ENCODE measurements around the gene ZBTB21. TPM values are rescaled to one million over a fixed set of nuclear protein-coding genes. Genes with fewer than 3 reads are reported as not detected.

Gene ZBTB21
- total and polyA plus RNA-seq, 2 of the 8 experiments (the other 6 are each of a cell fraction or from before 2014, with no cell fraction given): 3.9 to 17.8 TPM

DNA sequence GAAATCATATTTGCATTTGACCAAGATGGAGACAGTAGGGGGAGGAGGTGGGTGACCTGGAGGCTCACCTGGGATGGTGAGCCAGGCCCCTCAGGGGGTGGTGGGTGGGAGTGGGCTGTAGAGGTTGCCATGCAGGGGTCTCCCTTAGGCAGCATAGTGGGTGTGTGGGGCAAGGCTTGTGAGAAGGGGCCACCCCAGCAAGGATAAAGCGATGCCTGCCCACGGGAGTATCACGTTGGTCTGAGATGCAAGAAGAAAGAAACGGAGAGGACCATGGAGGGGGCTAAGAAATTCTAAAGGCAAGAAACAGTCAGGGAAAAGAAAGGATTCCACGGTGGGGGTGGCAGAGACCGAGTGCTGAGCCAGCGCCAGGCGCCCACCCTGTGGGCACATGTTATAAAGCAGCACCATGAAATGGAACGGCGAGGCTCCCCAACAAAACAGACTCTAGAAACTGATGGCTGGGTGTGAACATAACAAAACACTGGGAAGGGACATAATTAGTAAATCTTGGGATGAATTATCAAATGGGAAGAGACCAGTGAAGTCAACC lies 44.6 kb downstream of the ZBTB21 start:
- no peak overlapping the region for H3K27ac ChIP-seq (ENCODE audit: low read depth, low read length)
- H3K56ac ChIP-seq (replicated peaks; ENCODE audit: insufficient read length, low read depth, low read length): no peak overlapping the region
- H3K23ac ChIP-seq (ENCODE audit: insufficient read length): no peak overlapping the region
- H3K27me3 ChIP-seq (replicated peaks in 1 of 4; ENCODE audit: control insufficient read depth in 3 of 4, extremely low read depth in 1 of 4, insufficient read depth in 3 of 4, low read length in 3 of 4): no peaks in the 10 kb centered on the region
- no peaks in the 10 kb centered on the region for H3K79me2 ChIP-seq (ENCODE audit: control insufficient read depth in 1 of 2, insufficient read depth in 2 of 2, low read length in 2 of 2)
- no peak overlapping the region for H3K4me2 ChIP-seq (ENCODE audit: insufficient read depth in 1 of 2, low read depth in 2 of 2, low read length in 2 of 2)
- H2AFZ ChIP-seq (ENCODE audit: low read length): no peak overlapping the region
- H3K23me2 ChIP-seq (ENCODE audit: low read depth, low read length): no peaks in the 10 kb centered on the region
- FAIRE-seq (no peak), DNase-seq (ENCODE audit: low read depth in 1 of 2, low spot score in 2 of 2) (no peak)
- no peak overlapping the region for H3K9ac ChIP-seq (replicated peaks in 1 of 4; ENCODE audit: extremely low read depth in 1 of 4, low read depth in 3 of 4, low read length in 3 of 4)
- no peak overlapping the region for H4K91ac ChIP-seq (replicated peaks; ENCODE audit: insufficient read length, low read length)
- H3K36me3 ChIP-seq (ENCODE audit: control insufficient read depth in 2 of 4, insufficient read depth in 4 of 4, low read length in 3 of 4): no peaks in the 10 kb centered on the region
- ChIA-PET CTCF (ENCODE audit: partially characterized antibody) (interaction anchor here (1.2 to 1.3 kb wide), 2 partner anchors 13 to 79 kb away, joined by 3 read pairs; no protein-coding TSS in a partner anchor), POLR2A (ENCODE audit: partially characterized antibody) (no interaction called here)
- no peak overlapping the region; the same call in 1 of the 2 replicates for H4K8ac ChIP-seq (ENCODE audit: extremely low read depth, insufficient read depth, low read length)
- no peak overlapping the region for H4K5ac ChIP-seq (ENCODE audit: insufficient read length, low read depth, low read length)
- H3K4me3 ChIP-seq (ENCODE audit: extremely low read depth in 1 of 4, insufficient read depth in 2 of 4, low read depth in 3 of 4, low read length in 4 of 4): no peak overlapping the region
- H3K4me1 ChIP-seq (replicated peaks in 1 of 4; ENCODE audit: control insufficient read depth in 3 of 4, insufficient read depth in 4 of 4, low read length in 3 of 4): peaks cover 1 to 10% (median 3%) of the 10 kb centered on the region in 4 experiments; a peak in 6 of 7 replicates
- no peak overlapping the region for H2AK5ac ChIP-seq (ENCODE audit: low read depth, low read length)
- H4K20me1 ChIP-seq (replicated peaks in 1 of 2; ENCODE audit: control insufficient read depth in 1 of 2, insufficient read depth in 2 of 2, low read length in 2 of 2): no peaks in the 10 kb centered on the region
- no peaks in the 10 kb centered on the region for H3K79me1 ChIP-seq (ENCODE audit: low read depth, low read length)
- H3K18ac ChIP-seq (ENCODE audit: extremely low read depth, low read length): no peak overlapping the region
- no peak overlapping the region for H2BK120ac ChIP-seq (replicated peaks; ENCODE audit: low read depth, low read length)
- WGBS, 2 experiments (ENCODE audit: extremely low coverage in 1 of 2, insufficient coverage in 1 of 2, insufficient read length in 1 of 2, insufficient replicate concordance in 2 of 2, low coverage in 1 of 2, low lambda C conversion rate in 2 of 2, missing lambda C conversion rate in 1 of 2): 90% methylated on average over 10 of the region's 10 CpGs; no CpG with 5 or more reads in 1 of the 2 experiments
- no peak overlapping the region for H3K14ac ChIP-seq (ENCODE audit: insufficient read length)
- no peak overlapping the region for H2BK12ac ChIP-seq (ENCODE audit: low read depth, low read length)
- no peak overlapping the region for H2BK20ac ChIP-seq (ENCODE audit: low read length)
- no peak overlapping the region for H2BK5ac ChIP-seq (ENCODE audit: low read depth, low read length)
- no peak overlapping the region for H2BK15ac ChIP-seq (ENCODE audit: low read length)
- no peak overlapping the region for H3K4ac ChIP-seq (replicated peaks; ENCODE audit: insufficient read length, low read depth, low read length)
- no peaks in the 10 kb centered on the region for H3K9me3 ChIP-seq (ENCODE audit: insufficient read depth in 2 of 2, low read depth in 1 of 2, low read length in 1 of 2)
- no peak for TF ChIP-seq KDM5A (IDR thresholded peaks at IDR 0.05; ENCODE audit: low read length)
- TF ChIP-seq CHD1 (IDR thresholded peaks at IDR 0.05; ENCODE audit: low read depth, low read length): no peak
- TF ChIP-seq, protein P1, sequence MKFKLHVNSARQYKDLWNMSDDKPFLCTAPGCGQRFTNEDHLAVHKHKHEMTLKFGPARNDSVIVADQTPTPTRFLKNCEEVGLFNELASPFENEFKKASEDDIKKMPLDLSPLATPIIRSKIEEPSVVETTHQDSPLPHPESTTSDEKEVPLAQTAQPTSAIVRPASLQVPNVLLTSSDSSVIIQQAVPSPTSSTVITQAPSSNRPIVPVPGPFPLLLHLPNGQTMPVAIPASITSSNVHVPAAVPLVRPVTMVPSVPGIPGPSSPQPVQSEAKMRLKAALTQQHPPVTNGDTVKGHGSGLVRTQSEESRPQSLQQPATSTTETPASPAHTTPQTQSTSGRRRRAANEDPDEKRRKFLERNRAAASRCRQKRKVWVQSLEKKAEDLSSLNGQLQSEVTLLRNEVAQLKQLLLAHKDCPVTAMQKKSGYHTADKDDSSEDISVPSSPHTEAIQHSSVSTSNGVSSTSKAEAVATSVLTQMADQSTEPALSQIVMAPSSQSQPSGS (IDR thresholded peaks at IDR 0.05; ENCODE audit: low read length): no peak
- TF ChIP-seq NANOG (IDR thresholded peaks at IDR 0.05; ENCODE audit: insufficient read depth, low read depth, low read length, poor library complexity, severe bottlenecking): no peak
- no peak for TF ChIP-seq RXRA (IDR thresholded peaks at IDR 0.05; ENCODE audit: insufficient read depth, low read depth, low read length)
- no peak for TF ChIP-seq RBBP5 (IDR thresholded peaks at IDR 0.05; ENCODE audit: borderline replicate concordance, low read depth, low read length)
- no peak for TF ChIP-seq SAP30 (IDR thresholded peaks at IDR 0.05; ENCODE audit: insufficient read depth, insufficient replicate concordance, low read length)
- no peak for TF ChIP-seq POLR2AphosphoS5 (IDR thresholded peaks at IDR 0.05; ENCODE audit: low read depth, low read length)
- TF ChIP-seq TAF7 (optimal IDR thresholded peaks at IDR 0.05; ENCODE audit: borderline replicate concordance, low read depth, low read length): no peak
- TF ChIP-seq SIRT6 (IDR thresholded peaks at IDR 0.05; ENCODE audit: low read length): no peak
- TF ChIP-seq SIX5 (IDR thresholded peaks at IDR 0.05; ENCODE audit: low read depth, low read length): no peak
- no peak for TF ChIP-seq POU5F1 (IDR thresholded peaks at IDR 0.05; ENCODE audit: low read depth, low read length)
- no peak for TF ChIP-seq CHD2 (IDR thresholded peaks at IDR 0.05; ENCODE audit: low read length)
